Karpas-422 (cell line): ENCODE results near the gene MAFF. TPM values are rescaled to one million over a fixed set of nuclear protein-coding genes. Genes with fewer than 3 reads are reported as not detected.

Source experiments
- DNase-seq: peaks from one replicate; pipeline ENCODE4 v3.0.0-alpha.2; 2015
- H2AFZ ChIP-seq: fragments of 200-600 bp; sonication (generic); 2 replicates; pipeline ENCODE4 v1.6.1; 2014; ENCODE audit warnings: antibody characterized with exemption, low read length, mixed read lengths
- H3K27ac ChIP-seq: fragments of 200-600 bp; sonication (generic); 2 replicates; pipeline ENCODE4 v1.5.1; 2014; ENCODE audit warnings: mild to moderate bottlenecking, low read length, moderate library complexity
- H3K27me3 ChIP-seq: fragments of 200-600 bp; sonication (generic); 2 replicates; pipeline ENCODE4 v1.6.1; 2014; ENCODE audit warnings: low read length, mixed read lengths
- H3K36me3 ChIP-seq: fragments of 200-600 bp; sonication (generic); 2 replicates; pipeline ENCODE4 v1.6.1; 2014; ENCODE audit warnings: low read length, mixed read lengths; ENCODE audit not compliant: insufficient read depth
- H3K4me1 ChIP-seq: fragments of 200-600 bp; sonication (generic); 2 replicates; pipeline ENCODE4 v1.6.1; 2014; ENCODE audit warnings: mild to moderate bottlenecking, low read length, mixed read lengths
- H3K4me2 ChIP-seq: fragments of 200-600 bp; sonication (generic); 2 replicates; pipeline ENCODE4 v1.6.1; 2014; ENCODE audit warnings: low read length, low read depth, mild to moderate bottlenecking; ENCODE audit not compliant: poor library complexity, severe bottlenecking
- H3K4me3 ChIP-seq: fragments of 200-600 bp; sonication (generic); 2 replicates; pipeline ENCODE4 v1.5.1; 2014; ENCODE audit warnings: mild to moderate bottlenecking, antibody characterized with exemption, low read length, mixed read lengths
- H3K79me2 ChIP-seq: fragments of 200-600 bp; sonication (generic); 2 replicates; pipeline ENCODE4 v1.6.1; 2014; ENCODE audit warnings: mild to moderate bottlenecking, low read length, mixed read lengths
- H3K9ac ChIP-seq: fragments of 200-600 bp; sonication (generic); 2 replicates; pipeline ENCODE4 v1.6.0; 2014; ENCODE audit warnings: low read length
- H3K9me2 ChIP-seq: fragments of 200-600 bp; sonication (generic), shearing (Covaris generic); replicated peaks from 2 replicates; pipeline ENCODE4 v1.6.0; 2014; ENCODE audit warnings: mild to moderate bottlenecking, low read length, moderate library complexity; ENCODE audit not compliant: insufficient read depth
- H3K9me3 ChIP-seq: fragments of 300-700, 200-600 bp; sonication (generic); 2 replicates; pipeline ENCODE4 v1.6.1; 2014; ENCODE audit warnings: low read length, mixed read lengths
- H4K20me1 ChIP-seq: fragments of 200-600 bp; sonication (generic); 2 replicates; pipeline ENCODE4 v1.6.1; 2014; ENCODE audit warnings: mild to moderate bottlenecking, antibody characterized with exemption, low read length, low read depth; ENCODE audit not compliant: insufficient read depth
- total RNA-seq: library from RNA; depleted of rRNA; stranded (reverse); fragments of >200 nt; shearing (Covaris generic); gene quantifications from 2 replicates; pipeline ENCODE4 v1.2.3, GENCODE V29; 2014; ENCODE audit warnings: low replicate concordance

The MAFF gene
- total RNA-seq, 1 experiment from 2014 or later, result 2.9 TPM

DNA sequence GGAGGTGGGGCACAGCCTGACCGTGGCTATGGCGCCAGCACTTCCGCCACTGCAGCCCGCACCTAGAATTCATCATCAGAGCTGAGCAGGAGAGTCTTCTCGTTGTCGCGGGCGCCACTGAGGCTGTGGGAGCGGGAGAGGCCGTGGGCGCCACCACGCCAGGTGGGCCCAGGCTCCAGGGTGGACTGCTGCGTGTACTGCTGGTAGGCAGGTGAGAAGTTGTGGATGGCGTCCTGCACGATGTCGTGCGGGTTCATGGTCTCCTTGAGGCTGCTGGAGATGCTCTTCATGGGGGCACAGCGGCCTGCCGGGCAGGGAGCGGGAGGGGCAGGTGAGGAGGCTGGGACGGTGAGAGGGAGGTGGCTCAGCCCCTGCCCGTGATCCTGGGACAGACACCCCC is 19.6 kb downstream of the MAFF start:
- Histone ChIP-seq H3K27me3 (no peaks in the 10 kb centered on the region), H3K9me3 (no peaks in the 10 kb centered on the region), H3K9ac (no peak overlapping the region), H3K27ac (no peak overlapping the region), H4K20me1 (no peaks in the 10 kb centered on the region), H2AFZ (no peak overlapping the region), H3K4me1 (no peaks in the 10 kb centered on the region), H3K9me2 (no peaks in the 10 kb centered on the region), H3K79me2 (no peaks in the 10 kb centered on the region), H3K36me3 (no peaks in the 10 kb centered on the region), H3K4me3 (no peak overlapping the region), H3K4me2 (no peak overlapping the region)
- DNase-seq, result no peak

DNA sequence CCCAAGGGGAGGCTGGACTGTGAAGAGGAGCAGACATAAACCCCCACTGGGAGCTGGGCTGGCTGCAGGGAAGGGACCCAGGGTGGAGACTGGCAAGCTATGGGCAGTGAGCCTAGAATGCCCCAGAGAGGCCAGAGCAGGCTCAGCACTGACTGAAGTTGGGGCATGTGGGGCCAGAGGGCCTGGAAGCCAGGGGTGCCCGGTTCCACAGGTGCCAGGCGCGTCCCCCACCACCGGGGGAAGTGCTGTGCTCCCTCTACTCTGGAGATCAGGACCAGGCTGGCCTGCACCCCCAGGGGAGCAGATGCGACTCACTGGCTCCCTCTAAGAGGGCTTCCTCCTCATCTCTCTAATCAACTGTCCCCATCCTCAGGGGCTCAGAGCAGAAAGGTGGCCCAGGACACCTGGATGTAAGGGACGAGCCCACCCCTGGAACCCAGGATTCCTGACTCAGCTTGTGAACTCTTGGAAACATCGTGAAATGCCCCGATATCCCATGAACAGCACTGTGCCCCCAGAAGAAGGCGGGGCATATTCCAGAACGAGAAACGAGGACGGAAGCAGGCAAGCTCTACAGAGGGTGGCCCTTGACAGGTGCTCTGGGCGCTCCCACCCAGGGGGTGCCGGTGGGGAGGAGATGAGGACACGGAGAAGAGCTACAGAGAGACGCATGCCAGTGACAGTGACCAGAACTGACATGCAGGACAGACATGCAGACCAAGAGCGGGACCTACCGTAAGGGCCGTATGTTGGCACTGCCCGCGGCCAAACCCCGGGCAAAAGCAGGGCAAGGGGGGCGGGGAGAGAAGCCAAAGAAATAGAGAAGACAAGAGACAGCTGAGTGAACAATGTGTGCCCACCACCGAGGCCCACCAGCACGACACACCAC is 20.4 kb downstream of the MAFF start:
- no peaks in the 10 kb centered on the region for H3K9me3 ChIP-seq
- H3K79me2 ChIP-seq, result no peaks in the 10 kb centered on the region
- no peak overlapping the region for H3K9ac ChIP-seq
- H3K4me3 ChIP-seq, result no peak overlapping the region
- H3K4me2 ChIP-seq, result no peak overlapping the region
- no peak overlapping the region for H3K27ac ChIP-seq
- H4K20me1 ChIP-seq, result no peaks in the 10 kb centered on the region
- no peaks in the 10 kb centered on the region for H3K36me3 ChIP-seq
- no peak overlapping the region for H2AFZ ChIP-seq
- H3K9me2 ChIP-seq, result no peaks in the 10 kb centered on the region
- H3K4me1 ChIP-seq, result no peaks in the 10 kb centered on the region
- DNase-seq, result no peak
- H3K27me3 ChIP-seq, result no peaks in the 10 kb centered on the region

GRCh38 chr22:38222797-38223119 is 21.0 kb downstream of the MAFF start:
- Histone ChIP-seq H3K9ac (no peak overlapping the region), H3K36me3 (no peaks in the 10 kb centered on the region), H3K27me3 (no peaks in the 10 kb centered on the region), H3K4me2 (no peak overlapping the region), H2AFZ (no peak overlapping the region), H3K4me3 (no peak overlapping the region), H4K20me1 (no peaks in the 10 kb centered on the region), H3K4me1 (no peaks in the 10 kb centered on the region), H3K9me2 (no peaks in the 10 kb centered on the region), H3K9me3 (no peaks in the 10 kb centered on the region), H3K27ac (no peak overlapping the region), H3K79me2 (no peaks in the 10 kb centered on the region)
- no peak for DNase-seq

DNA sequence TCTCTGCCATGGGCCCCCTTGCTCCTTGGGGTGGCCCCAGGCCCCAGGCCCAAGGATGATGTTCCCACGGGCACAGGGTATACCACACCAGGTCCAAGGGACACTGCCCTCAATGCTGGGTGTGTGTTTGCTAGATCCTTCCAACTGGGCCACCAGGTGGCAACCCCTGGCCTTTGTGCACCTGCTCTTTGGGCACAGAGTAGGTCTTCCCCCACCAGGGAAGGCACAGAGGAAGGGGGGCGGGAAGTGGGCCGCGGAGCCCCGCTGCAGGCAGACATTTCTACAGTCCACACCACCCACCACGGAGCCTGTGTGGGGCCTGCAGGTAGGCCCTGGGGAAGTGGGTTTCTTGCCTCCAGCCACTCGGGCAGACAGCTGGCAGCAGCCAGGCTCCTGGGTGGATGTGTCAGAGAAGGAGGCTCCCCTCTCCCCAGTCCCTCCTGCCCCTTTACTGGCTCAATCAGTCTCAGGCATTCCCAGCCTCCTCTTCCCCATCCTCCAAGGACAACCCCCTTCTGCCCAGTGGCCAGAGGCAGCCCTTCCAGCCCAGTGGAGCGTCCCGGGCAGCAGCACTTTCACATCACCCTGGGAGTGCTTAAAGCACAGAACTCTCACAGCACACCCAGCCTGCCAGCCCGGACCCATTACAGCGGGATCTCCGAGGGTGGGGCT is 21.6 kb downstream of the MAFF start:
- no peak overlapping the region for H3K27ac ChIP-seq
- no peak overlapping the region for H3K9ac ChIP-seq
- DNase-seq, result no peak
- no peaks in the 10 kb centered on the region for H3K27me3 ChIP-seq
- no peak overlapping the region for H3K4me2 ChIP-seq
- no peak overlapping the region for H2AFZ ChIP-seq
- no peaks in the 10 kb centered on the region for H3K36me3 ChIP-seq
- no peaks in the 10 kb centered on the region for H3K9me3 ChIP-seq
- no peaks in the 10 kb centered on the region for H3K9me2 ChIP-seq
- no peaks in the 10 kb centered on the region for H3K79me2 ChIP-seq
- H4K20me1 ChIP-seq, result no peaks in the 10 kb centered on the region
- no peak overlapping the region for H3K4me3 ChIP-seq
- H3K4me1 ChIP-seq, result no peaks in the 10 kb centered on the region

GRCh38 chr22:38226853-38227649 is 25.3 kb downstream of the MAFF start:
- Histone ChIP-seq H3K9me3 (no peaks in the 10 kb centered on the region), H4K20me1 (no peaks in the 10 kb centered on the region), H3K36me3 (no peaks in the 10 kb centered on the region), H3K79me2 (no peaks in the 10 kb centered on the region), H3K9me2 (no peaks in the 10 kb centered on the region), H3K27me3 (no peaks in the 10 kb centered on the region), H3K4me1 (no peaks in the 10 kb centered on the region), H3K27ac (no peak overlapping the region), H3K4me3 (no peak overlapping the region), H3K9ac (no peak overlapping the region), H3K4me2 (no peak overlapping the region), H2AFZ (no peak overlapping the region)
- DNase-seq, result no peak

DNA sequence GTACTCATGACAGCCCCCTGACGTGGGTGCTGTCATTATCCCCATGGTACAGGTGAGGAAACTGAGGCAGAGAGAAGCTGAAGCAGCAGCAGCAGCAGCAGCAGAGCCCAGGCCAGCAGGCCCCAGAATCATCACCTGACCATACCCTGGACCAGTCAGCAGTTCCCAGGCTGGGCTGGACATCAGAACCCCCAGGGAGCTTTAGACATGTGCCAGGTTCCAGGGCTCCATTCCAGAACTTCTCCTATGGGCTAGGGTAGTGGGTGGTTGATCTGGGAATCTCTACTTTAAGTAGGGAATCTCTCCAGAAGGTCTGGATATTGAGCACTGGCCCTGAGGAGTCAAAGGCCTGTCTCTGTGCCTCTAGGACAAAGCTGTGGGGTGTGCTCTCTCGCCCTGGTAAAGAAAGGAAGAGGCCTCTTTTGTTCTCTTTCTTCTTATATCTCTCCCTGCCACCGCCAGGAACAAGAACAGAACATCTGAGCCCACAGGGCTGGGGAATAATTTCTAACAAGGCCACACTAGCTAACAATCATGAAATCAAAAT is 26.6 kb downstream of the MAFF start:
- no peaks in the 10 kb centered on the region for H3K79me2 ChIP-seq
- no peaks in the 10 kb centered on the region for H4K20me1 ChIP-seq
- no peak overlapping the region for H3K4me3 ChIP-seq
- H3K4me1 ChIP-seq, result no peaks in the 10 kb centered on the region
- H3K27me3 ChIP-seq, result no peaks in the 10 kb centered on the region
- H3K9ac ChIP-seq, result no peak overlapping the region
- no peak overlapping the region for H3K27ac ChIP-seq
- no peak for DNase-seq
- no peaks in the 10 kb centered on the region for H3K9me2 ChIP-seq
- H3K4me2 ChIP-seq, result no peak overlapping the region
- H2AFZ ChIP-seq, result no peak overlapping the region
- H3K9me3 ChIP-seq, result no peaks in the 10 kb centered on the region
- no peaks in the 10 kb centered on the region for H3K36me3 ChIP-seq

DNA sequence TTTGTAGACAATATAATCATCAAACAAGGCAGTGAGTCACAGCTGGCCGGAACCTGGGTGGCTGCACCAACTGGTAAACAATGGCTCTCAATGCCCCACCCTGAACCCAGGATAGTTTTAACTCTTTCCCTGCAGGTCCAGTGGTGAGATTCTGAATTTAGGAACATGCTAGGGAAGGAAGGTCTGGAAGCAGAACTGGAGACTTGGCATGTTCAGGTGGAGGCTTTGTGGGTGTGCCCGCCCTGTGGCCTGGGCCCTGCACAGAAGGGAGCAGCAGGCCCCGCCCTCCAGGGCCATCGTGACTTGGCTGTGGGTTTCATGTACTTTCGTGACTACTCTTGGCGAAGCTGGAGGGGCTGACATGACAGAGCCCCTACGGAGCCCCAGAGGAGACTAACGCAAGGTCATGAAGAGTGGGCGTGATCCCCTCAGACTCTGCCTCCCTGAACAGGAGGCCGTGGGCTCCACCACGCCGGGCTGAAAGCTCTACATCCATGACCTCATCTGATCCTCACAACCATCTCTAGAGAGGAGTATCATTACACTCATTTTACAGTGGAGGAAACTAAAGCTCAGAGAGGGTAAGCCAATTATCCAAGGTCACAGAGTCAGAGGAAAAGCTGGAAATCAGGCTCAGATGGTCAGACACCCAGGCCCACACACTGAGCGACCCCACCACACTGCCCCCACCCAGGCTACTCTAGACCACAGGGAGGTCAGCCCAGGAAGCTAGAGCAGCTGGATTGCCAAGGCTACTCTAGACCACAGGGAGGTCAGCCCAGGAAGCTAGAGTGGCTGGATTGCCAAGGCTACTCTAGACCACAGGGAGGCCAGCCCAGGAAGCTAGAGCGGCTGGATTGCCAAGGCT is 27.3 kb downstream of the MAFF start:
- Histone ChIP-seq H3K4me2 (no peak overlapping the region), H3K79me2 (no peaks in the 10 kb centered on the region), H3K4me1 (no peaks in the 10 kb centered on the region), H3K4me3 (no peak overlapping the region), H2AFZ (no peak overlapping the region), H3K27ac (no peak overlapping the region), H3K9ac (no peak overlapping the region), H3K27me3 (no peaks in the 10 kb centered on the region), H3K9me2 (no peaks in the 10 kb centered on the region), H3K9me3 (no peaks in the 10 kb centered on the region), H3K36me3 (no peaks in the 10 kb centered on the region), H4K20me1 (no peaks in the 10 kb centered on the region)
- DNase-seq, result no peak
